GM21528 (cell line): ENCODE measurements around the gene ZNF800.
A peak's percentile ranks its signal among the peaks of the same experiment; 100 is the strongest.

Experiments used
- ATAC-seq: cut with Tn5 transposase; IDR thresholded peaks from one replicate; pipeline ENCODE4 v1.9.1; 2021; ENCODE audit warnings: mild to moderate bottlenecking, moderate library complexity; ENCODE audit not compliant: unreplicated experiment, low FRiP score

ZNF800 gene

GRCh38 chr7:127353897-127354296 is 38.6 kb downstream of the ZNF800 start:
- ATAC-seq: no peak

GRCh38 chr7:127350586-127350985 is 41.9 kb downstream of the ZNF800 start:
- ATAC-seq: no peak

GRCh38 chr7:127349881-127350280 is 42.6 kb downstream of the ZNF800 start:
- no peak for ATAC-seq

- no peak for ATAC-seq
Observed at GRCh38 chr7:127348247-127348631, 44.3 kb downstream of the ZNF800 start.

GRCh38 chr7:127347567-127348246 is 44.8 kb downstream of the ZNF800 start:
- peak; percentile 97 for ATAC-seq

GRCh38 chr7:127346575-127347256 is 45.8 kb downstream of the ZNF800 start:
- no peak for ATAC-seq

- no peak for ATAC-seq
Observed at GRCh38 chr7:127342596-127342995, 49.9 kb downstream of the ZNF800 start.

GRCh38 chr7:127338122-127338521 is 54.4 kb downstream of the ZNF800 start:
- ATAC-seq: no peak

- ATAC-seq: no peak
Observed at GRCh38 chr7:127337581-127337980, 54.9 kb downstream of the ZNF800 start.

GRCh38 chr7:127336458-127336857 is 56.0 kb downstream of the ZNF800 start:
- ATAC-seq: no peak

- ATAC-seq: no peak
Observed at GRCh38 chr7:127332880-127333279, 59.6 kb downstream of the ZNF800 start.

- no peak for ATAC-seq
Observed at GRCh38 chr7:127330070-127330469, 62.4 kb downstream of the ZNF800 start.

GRCh38 chr7:127322832-127323493 is 69.5 kb downstream of the ZNF800 start:
- no peak for ATAC-seq

- ATAC-seq: no peak
Observed at GRCh38 chr7:127322351-127322750, 70.2 kb downstream of the ZNF800 start.

- ATAC-seq: no peak
Observed at GRCh38 chr7:127320974-127321373, 71.5 kb downstream of the ZNF800 start.
